GM19455 (cell line): ENCODE measurements around the gene IKBKG.
"Not testable (repeated sequence)": the region's sequence is repeated elsewhere in the genome, so short reads cannot be mapped to it uniquely, and the experiment has no call there.

Experiments used
- ATAC-seq: cut with Tn5 transposase; IDR thresholded peaks from one replicate; pipeline ENCODE4 v1.9.1; 2021; ENCODE audit not compliant: unreplicated experiment

IKBKG gene

DNA sequence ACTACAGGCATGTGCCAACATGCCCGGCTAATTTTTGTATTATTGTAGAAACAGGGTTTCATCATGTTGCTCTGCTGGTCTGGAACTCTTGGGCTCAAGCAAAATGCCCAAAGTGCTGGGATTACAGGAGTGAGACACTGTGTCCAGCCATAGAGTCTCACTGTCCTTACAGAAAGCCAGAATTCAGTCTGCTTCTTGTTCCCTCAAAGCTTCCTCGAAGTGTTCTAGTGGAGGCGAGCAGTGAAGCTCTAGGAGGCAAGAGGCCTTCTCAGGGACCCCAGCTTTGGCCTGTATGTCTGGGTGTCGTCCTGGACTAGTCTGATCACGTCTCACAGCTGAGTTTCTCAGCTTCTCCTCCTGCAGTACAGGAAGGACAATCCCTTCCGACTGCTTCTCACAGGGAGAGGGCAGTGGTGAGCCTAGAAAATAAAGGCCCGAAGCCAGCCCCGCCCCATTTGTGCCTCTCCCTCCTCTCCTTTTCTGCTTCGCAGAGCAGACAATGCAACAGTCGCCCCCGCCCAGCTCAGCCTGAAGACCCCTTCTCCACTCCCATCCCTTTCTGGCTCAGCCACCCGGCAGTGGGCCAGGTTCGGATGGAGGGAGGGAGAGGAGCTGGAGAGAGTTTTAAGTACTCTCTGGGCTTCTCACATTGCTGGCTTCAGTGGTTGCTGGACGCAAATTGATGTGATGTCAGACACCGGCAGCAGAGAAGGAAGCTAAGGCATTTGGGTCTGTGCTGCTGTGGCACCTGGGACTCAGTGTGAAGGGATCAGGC is 20.3 kb upstream of the IKBKG start:
- no peak for ATAC-seq

GRCh38 chrX:154529206-154529612 is 18.2 kb upstream of the IKBKG start:
- ATAC-seq: no peak

DNA sequence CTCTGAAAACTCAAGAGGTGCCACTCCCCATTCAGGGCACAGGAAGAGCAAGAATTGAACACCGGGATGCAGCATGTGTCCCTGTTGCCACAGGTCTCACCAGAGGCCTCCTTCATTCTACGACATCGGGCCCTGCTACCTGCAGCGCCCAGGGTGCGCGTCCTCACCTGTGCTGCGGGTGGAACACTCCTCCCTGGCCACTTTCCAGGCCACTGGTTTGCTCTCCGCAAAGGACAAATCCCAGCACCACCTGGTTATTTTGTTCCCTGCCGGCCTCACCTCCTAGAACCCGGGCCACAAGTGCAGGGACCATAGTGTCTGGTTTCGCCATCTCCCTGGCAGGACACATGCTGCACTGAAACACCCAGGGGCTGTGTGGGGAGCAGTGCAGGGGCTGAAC is 17.1 kb upstream of the IKBKG start:
- ATAC-seq: no peak

DNA sequence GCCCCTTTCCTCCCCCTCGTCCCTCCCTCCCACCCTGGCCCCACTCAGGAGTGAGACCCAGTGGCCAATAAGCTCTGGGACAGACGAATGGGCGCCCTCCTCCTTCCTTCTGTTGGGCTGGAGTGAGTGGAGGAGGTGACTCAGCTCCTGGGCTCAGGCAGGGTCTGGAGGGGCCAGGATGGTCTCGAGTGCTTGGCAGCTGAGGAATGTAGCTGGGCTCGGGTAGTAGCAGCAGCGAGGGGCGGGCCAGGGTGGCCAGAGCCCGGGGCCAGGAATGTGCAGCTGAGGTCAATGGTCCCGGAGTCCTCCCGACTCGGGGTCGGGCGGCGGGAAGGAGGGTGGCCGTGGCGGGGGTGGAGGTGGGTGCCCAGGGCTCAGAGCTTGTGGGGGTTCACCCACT is 15.8 kb upstream of the IKBKG start:
- ATAC-seq: no peak

- ATAC-seq: no peak
Measured at GRCh38 chrX:154532690-154533089, 14.7 kb upstream of the IKBKG start.

DNA sequence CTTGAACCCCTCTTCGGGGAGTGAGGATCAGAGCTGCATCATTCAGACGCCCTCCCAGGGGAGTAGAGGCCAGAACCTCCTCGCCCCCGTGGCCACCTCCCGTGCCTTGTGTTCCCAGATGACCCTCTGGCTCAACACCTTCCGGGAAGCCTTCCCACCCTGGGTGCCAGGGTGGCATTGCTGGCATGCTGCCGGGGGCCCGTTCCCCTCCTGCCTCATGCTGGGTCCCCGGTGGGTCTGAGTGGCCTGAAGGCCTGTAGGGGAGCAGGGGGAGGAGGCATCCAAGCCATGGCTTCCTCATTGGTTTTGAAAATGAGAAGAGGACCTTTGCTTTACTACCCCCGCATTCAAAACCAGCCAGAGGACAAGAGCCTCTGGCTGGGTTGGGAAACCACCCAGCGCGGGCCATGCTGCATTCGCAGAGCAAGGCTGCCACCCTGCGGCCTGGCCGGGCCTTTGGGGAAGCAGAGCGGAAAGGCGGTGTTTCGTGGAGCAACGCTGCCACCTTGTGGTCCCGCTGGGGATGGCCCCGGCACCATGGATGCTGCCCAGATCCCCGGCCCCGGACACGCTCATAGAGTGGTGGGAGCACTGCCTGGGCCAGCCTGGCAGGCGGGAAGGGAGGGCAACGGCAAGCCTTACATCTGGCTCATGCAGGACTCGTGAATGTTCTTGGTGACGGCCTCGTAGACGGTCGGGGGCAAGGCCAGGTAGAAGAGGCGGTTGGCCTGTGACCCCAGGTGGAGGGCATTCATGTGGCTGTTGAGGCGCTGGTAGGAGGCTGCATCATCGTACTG is 12.7 kb upstream of the IKBKG start:
- peak; percentile 72 for ATAC-seq

- ATAC-seq: no peak
Measured at GRCh38 chrX:154535892-154536291, 11.5 kb upstream of the IKBKG start.

DNA sequence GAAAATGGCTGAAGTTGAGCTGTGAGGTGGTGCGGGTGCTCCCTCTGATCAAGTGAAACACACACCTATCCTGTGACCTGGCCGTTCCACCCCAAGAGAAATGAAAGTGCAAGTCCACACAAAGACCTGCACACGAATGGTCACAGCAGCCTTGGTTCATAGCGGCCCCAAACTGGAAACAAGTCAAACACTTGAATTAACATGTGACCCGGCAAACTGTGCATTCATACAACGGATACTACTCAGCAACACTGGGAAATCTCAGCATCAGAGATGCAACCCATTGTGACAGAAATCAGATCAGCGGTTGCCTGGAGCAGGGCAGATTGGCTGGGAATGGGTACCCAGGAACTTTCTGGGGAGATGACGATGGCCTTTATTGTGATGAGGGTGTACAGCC is 8.3 kb upstream of the IKBKG start:
- ATAC-seq: no peak

- not testable (repeated sequence) for ATAC-seq
Measured at GRCh38 chrX:154540365-154540764, 7.1 kb upstream of the IKBKG start.

- no peak for ATAC-seq
Measured at GRCh38 chrX:154540897-154541535, 6.4 kb upstream of the IKBKG start.

DNA sequence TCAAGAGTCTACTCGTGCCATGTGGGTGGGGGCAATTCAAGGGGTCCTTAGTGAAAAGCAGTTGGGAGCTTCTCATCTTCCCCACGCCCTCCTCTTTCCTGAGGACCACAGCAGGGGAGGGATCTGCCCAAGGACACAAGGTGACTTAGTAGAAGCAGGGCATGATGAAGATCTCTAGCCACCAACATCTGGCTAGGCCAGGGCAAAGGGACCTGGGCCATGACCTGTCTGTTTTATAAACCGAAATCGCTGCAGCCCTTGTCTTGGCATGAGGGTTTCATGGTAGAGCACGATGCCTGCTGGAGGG is 5.9 kb upstream of the IKBKG start:
- no peak for ATAC-seq

DNA sequence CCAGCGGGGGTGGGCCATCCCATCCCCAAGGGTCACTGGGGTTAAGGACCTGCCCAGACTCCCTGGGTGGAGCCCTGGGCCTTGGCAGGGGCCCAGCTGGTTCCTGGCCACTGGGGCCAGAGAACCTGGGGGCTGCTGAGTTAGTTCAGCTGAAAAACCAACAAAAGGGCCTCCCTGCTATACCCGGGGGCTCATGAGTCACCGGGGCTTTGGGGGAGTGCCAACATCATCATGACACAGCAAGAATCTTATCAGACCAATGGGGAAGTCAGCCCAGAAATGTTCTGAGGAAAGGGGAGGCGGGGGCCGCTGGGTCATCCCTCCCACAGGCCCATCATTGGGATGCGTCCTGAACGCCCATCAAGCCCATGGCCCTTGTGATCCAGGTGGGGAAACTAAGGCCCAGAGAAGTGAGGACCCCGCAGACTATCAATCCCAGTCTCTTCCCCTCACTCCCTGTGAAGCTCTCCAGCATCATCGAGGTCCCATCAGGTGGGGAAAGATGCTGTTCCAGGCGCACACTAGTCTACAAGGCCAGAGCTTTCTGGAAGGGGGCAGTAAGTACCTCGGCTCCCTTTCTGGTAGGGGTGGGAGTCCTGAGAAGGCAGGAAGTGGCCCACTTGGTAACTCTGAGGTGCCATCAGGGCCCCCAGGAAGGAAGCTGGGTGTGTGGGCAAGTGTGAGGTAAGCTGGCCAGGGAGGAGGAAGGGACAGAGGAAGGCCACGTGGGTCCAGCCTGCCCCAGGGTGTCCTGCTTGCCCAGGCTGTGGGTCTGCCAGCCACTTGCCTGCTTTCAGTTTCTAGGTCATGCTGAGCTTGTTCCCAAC is 5.3 kb upstream of the IKBKG start:
- ATAC-seq: no peak

- ATAC-seq: no peak
Measured at GRCh38 chrX:154542723-154543424, 4.5 kb upstream of the IKBKG start.

- no peak for ATAC-seq
Measured at GRCh38 chrX:154545673-154546274, 1.6 kb upstream of the IKBKG start.

DNA sequence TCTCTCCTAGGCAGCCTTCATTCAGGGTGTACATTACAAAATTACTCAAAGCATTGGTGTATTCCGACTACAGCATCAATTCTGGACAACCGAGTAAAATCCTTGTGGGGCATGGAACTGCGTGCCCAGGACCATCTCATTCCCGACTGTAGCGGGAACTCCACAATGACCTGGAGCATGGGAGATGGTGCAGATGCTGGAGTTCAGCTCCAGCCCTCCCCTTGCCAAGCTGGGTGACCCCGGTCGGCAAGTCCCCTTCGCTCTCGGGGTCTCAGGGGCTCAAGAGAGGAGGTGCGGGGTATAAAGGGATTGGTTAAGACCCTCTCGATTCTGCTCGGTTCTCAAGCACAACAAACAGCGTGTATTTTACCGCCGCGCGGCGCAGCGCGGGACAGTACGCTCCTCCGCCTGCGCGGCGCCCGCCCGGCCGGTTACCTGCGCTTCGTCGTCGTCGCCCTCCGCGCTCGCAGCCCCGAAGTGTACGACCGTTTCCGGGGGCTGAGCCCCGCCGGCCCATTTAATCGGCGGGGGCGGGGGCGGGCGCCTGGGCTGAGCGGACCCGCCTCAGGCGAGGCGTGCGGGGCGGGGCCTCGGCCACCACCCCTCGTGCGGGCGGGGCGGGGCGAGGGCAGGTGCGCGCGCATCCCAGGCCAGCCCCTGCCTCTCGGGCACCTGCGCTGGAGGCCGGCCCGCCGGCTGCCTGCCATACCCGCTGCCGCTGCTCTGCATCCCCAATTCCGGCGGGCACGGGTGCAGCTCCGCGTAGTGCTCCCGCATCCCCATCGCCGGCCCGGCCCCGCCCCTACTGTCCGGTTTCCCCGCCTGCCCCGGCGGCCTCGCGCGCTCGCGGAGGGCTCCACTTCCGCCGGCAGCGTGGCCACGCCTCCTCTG is 821 bp upstream of the IKBKG start, which contains the start of gene G6PD:
Gene G6PD (minus strand): TSS at position 493 of the 891 bp plus-strand sequence. CDS start 691 bp downstream, outside the sequence.
- peak; percentile 49 for ATAC-seq

GRCh38 chrX:154548028-154548316 is 552 bp downstream of the IKBKG start:
- ATAC-seq: no peak

DNA sequence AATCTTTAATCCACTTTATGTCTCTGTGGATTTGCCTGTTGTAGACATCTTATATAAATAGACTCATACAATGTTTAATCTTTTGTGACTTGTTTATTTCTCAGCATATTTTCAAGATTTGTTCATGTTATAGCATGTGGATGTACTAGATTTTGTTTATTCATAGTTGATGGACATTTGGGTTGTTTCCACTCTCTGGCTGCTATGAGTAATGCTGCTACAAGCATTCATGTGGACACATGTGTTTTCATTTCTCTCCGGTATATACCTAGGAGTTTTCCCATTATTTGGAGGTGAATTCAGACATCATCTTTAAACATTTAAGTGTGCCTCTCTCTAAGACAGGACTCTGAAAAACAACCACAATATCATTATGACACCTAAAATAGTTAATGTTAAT is 2.3 kb downstream of the IKBKG start:
- ATAC-seq: no peak

DNA sequence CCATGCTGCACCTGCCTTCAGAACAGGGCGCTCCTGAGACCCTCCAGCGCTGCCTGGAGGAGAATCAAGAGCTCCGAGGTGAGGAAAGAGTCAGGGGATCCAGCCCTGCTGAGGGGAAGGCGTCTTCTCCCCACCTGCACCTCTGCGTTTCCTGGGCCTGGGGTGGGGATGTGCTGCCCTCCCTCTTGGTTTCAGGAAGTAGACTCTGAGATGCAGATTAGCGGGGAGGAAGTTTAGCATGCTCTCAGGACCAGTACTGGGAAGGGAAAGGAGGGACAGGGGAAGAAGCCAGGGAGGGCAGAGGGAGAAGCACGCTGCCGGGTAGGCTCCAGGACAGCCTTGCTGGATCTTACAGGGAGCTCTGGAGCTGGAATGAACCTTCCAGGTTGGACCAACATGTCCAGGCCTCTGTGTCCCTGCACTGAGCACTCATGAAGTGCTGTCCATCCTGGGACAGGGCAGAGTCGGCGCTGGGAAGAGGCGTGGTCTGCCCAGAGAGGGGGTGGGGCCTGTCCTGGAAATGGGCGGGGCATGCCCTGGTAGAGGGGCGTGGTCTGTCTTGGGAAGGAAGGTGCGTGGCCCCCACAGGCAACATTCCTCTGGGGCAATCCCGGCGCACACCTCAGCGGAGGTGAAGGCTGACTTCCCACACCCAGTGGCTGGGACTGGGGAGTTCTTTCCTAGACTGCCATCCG is 4.8 kb downstream of the IKBKG start:
- not testable (repeated sequence) for ATAC-seq
